Fibroblast of lung (primary cell): ENCODE measurements around the gene SEC14L3.

Experiments used
- CTCF ChIP-seq, 2 donors: IDR thresholded peaks in 1 of 2; conservative IDR thresholded peaks in 1 of 2; 1 replicate in 1 of 2; 2 replicates in 1 of 2; pipeline ENCODE4 v1.5.1; 2011 to 2012; ENCODE audit warnings: low read length in 2 of 2, control low read depth in 1 of 2, inconsistent platforms in 1 of 2, low read depth in 1 of 2, mild to moderate bottlenecking in 1 of 2
- EZH2 ChIP-seq: IDR thresholded peaks from 2 replicates; pipeline ENCODE4 v1.5.1; 2012; ENCODE audit warnings: low read length, control low read depth, mild to moderate bottlenecking; ENCODE audit errors: missing control alignments

- TF ChIP-seq EZH2 (no peak), CTCF (conservative IDR thresholded peaks at IDR 0.05 in 1 of 2, IDR thresholded peaks at IDR 0.05 in 1 of 2; ENCODE audit: low read depth in 1 of 2, low read length in 2 of 2) (no peak)
Measured at GRCh38 chr22:30433773-30434172, 38.0 kb downstream of the SEC14L3 start.
